MM.1S (cell line): ENCODE measurements around the gene RNF25.

ENCODE experiments used
- DNase-seq: peaks from one replicate; pipeline ENCODE4 v3.0.0-alpha.2; 2015
- H2AFZ ChIP-seq: fragments of 300-600 bp; sonication (generic); 2 replicates; pipeline ENCODE4 v1.6.0; 2016; ENCODE audit warnings: antibody characterized with exemption, low read length
- H3F3A ChIP-seq: fragments of 300-600 bp; sonication (generic); 2 replicates; pipeline ENCODE4 v1.6.1; 2016; ENCODE audit warnings: mild to moderate bottlenecking, antibody characterized with exemption, low read length, moderate library complexity, mixed read lengths; ENCODE audit not compliant: insufficient read depth
- H3K27ac ChIP-seq: fragments of 300-600 bp; sonication (generic); 2 replicates; pipeline ENCODE4 v1.5.1; 2016; ENCODE audit warnings: mild to moderate bottlenecking, low read length
- H3K27me3 ChIP-seq: fragments of 300-600 bp; sonication (generic); replicated peaks from 2 replicates; pipeline ENCODE4 v1.6.0; 2016; ENCODE audit warnings: low read length; ENCODE audit not compliant: insufficient read depth
- H3K36me3 ChIP-seq: fragments of 300-600 bp; sonication (generic); replicated peaks from 2 replicates; pipeline ENCODE4 v1.6.1; 2016; ENCODE audit warnings: mild to moderate bottlenecking, low read length, mixed read lengths; ENCODE audit not compliant: insufficient read depth
- H3K4me1 ChIP-seq: fragments of 300-600 bp; sonication (generic); 2 replicates; pipeline ENCODE4 v1.6.1; 2016; ENCODE audit warnings: low read length, mixed read lengths
- H3K4me2 ChIP-seq: fragments of 300-600 bp; sonication (generic); 2 replicates; pipeline ENCODE4 v1.6.0; 2016; ENCODE audit warnings: low read depth, low read length
- H3K4me3 ChIP-seq: fragments of 300-600 bp; sonication (generic); 2 replicates; pipeline ENCODE4 v1.5.1; 2016; ENCODE audit warnings: low read length, mixed read lengths
- H3K79me2 ChIP-seq: fragments of 300-600 bp; sonication (generic); 2 replicates; pipeline ENCODE4 v1.6.1; 2016; ENCODE audit warnings: mixed run types, low read length, mixed read lengths
- H3K9ac ChIP-seq: fragments of 300-600 bp; sonication (generic); 2 replicates; pipeline ENCODE4 v1.6.1; 2016; ENCODE audit warnings: low read length, mixed read lengths
- H3K9me2 ChIP-seq: fragments of 300-600 bp; sonication (generic); replicated peaks from 2 replicates; pipeline ENCODE4 v1.6.1; 2016; ENCODE audit warnings: mild to moderate bottlenecking, low read length, mixed read lengths; ENCODE audit not compliant: insufficient read depth
- H3K9me3 ChIP-seq: fragments of 300-600 bp; sonication (generic); replicated peaks from 2 replicates; pipeline ENCODE4 v1.6.1; 2016; ENCODE audit warnings: mild to moderate bottlenecking, low read length, mixed read lengths; ENCODE audit not compliant: insufficient read depth
- H4K20me1 ChIP-seq: fragments of 300-600 bp; sonication (generic); 2 replicates; pipeline ENCODE4 v1.6.1; 2016; ENCODE audit warnings: mild to moderate bottlenecking, low read length, moderate library complexity, mixed read lengths; ENCODE audit not compliant: insufficient read depth
- CTCF ChIP-seq: fragments of 300-600 bp; sonication (generic); IDR thresholded peaks from 2 replicates; pipeline ENCODE4 v1.5.1; 2016; ENCODE audit warnings: antibody characterized with exemption, low read length, mixed read lengths
- EZH2 ChIP-seq: fragments of 300-600 bp; sonication (generic); optimal IDR thresholded peaks from 2 replicates; pipeline ENCODE3; 2017; ENCODE audit warnings: low read depth, mild to moderate bottlenecking, antibody characterized with exemption, low read length, mixed read lengths
- EZH2phosphoT487 ChIP-seq: fragments of 300-600 bp; sonication (generic); IDR thresholded peaks from 2 replicates; pipeline ENCODE4 v1.6.1; 2018; ENCODE audit warnings: antibody characterized with exemption, low read length

RNF25 gene

GRCh38 chr2:218713922-218714321 lies 42.1 kb upstream of the RNF25 start:
- no peak overlapping the region for H3K4me2 ChIP-seq
- H3K36me3 ChIP-seq = no peaks in the 10 kb centered on the region; the same call in 1 of the 2 replicates
- H3K4me1 ChIP-seq = peaks cover 8% of the 10 kb centered on the region; the same call in 1 of the 2 replicates
- no peak overlapping the region for H3K9ac ChIP-seq
- TF ChIP-seq EZH2phosphoT487 (no peak), CTCF (no peak), EZH2 (no peak)
- H2AFZ ChIP-seq = no peak overlapping the region
- no peaks in the 10 kb centered on the region for H3K27me3 ChIP-seq
- H3K9me2 ChIP-seq = no peaks in the 10 kb centered on the region
- H3K79me2 ChIP-seq = peaks cover 80% of the 10 kb centered on the region
- no peaks in the 10 kb centered on the region for H4K20me1 ChIP-seq
- H3K27ac ChIP-seq = no peak overlapping the region
- H3F3A ChIP-seq = no peaks in the 10 kb centered on the region
- DNase-seq = no peak
- no peaks in the 10 kb centered on the region for H3K9me3 ChIP-seq
- no peak overlapping the region for H3K4me3 ChIP-seq

GRCh38 chr2:218711550-218711929 lies 39.7 kb upstream of the RNF25 start:
- Histone ChIP-seq H3K9me3 (no peaks in the 10 kb centered on the region), H3K36me3 (no peaks in the 10 kb centered on the region; the same call in 1 of the 2 replicates), H3K27ac (peak overlapping the region; percentile 58; the same call in 1 of the 2 replicates), H3K4me2 (peak overlapping the region; percentile 65), H3K4me3 (peak overlapping the region; percentile 85), H3K4me1 (peaks cover 19% of the 10 kb centered on the region), H3K79me2 (peaks cover 56% of the 10 kb centered on the region), H3F3A (peaks cover 18% of the 10 kb centered on the region), H3K9me2 (no peaks in the 10 kb centered on the region), H2AFZ (no peak overlapping the region), H4K20me1 (no peaks in the 10 kb centered on the region), H3K9ac (peak overlapping the region; percentile 92), H3K27me3 (no peaks in the 10 kb centered on the region)
- no peak for DNase-seq
- no peak for TF ChIP-seq EZH2phosphoT487
- no peak for TF ChIP-seq CTCF
- no peak for TF ChIP-seq EZH2

- Histone ChIP-seq H3K4me2 (peak within 1 kb of the TSS; percentile 65), H3K79me2 (peaks cover 50% of the 10 kb centered on the region), H3F3A (peaks cover 18% of the 10 kb centered on the region), H3K9me2 (no peaks in the 10 kb centered on the region), H3K9me3 (no peaks in the 10 kb centered on the region), H3K9ac (peak within 1 kb of the TSS; percentile 92), H3K4me3 (peak within 1 kb of the TSS; percentile 85), H2AFZ (peak within 1 kb of the TSS; percentile 87), H3K27ac (peak within 1 kb of the TSS; percentile 58; the same call in 1 of the 2 replicates), H3K4me1 (peaks cover 16% of the 10 kb centered on the region), H3K27me3 (no peaks in the 10 kb centered on the region), H3K36me3 (no peaks in the 10 kb centered on the region), H4K20me1 (no peaks in the 10 kb centered on the region)
- TF ChIP-seq EZH2phosphoT487 (no peak), CTCF (peak; percentile 83)
- DNase-seq = peak; percentile 97
These were observed 39.1 kb upstream of the RNF25 start, which contains the start of gene TTLL4 for GRCh38 chr2:218710687-218711549. Gene TTLL4 (plus strand): TSS chr2:218710835. CDS start chr2:218737677, 26,842 bp downstream.
